A549 (cell line): ENCODE measurements around the gene CLDN6. TPM values are rescaled to one million over a fixed set of nuclear protein-coding genes. Genes with fewer than 3 reads are reported as not detected.
A peak's percentile ranks its signal among the peaks of the same experiment; 100 is the strongest.

Experiments
- ATAC-seq, 2 experiments: fragments of 200-7000 bp in 1 of 2; fragments of >200 bp in 1 of 2; cut with Nextera tagmentation in 1 of 2; cut with Tn5 transposase in 1 of 2; 3 replicates each; pipeline versions ENCODE4 v1.8.0 to v1.9.1; 2018 to 2020; ENCODE audit warnings: mild to moderate bottlenecking in 1 of 2, moderate library complexity in 1 of 2
- CTCF ChIA-PET: fragments of 300-600 bp; sonication (Branson Sonifier 250); formaldehyde crosslinking; extraction: SDS; loops from one replicate; lab custom pipeline; 2021; ENCODE audit warnings: antibody characterized with exemption, inconsistent platforms; lab: Yijun Ruan, JAX
- POLR2A ChIA-PET: fragments of 350-600 bp; formaldehyde crosslinking; extraction: SDS; loops from one replicate; lab custom pipeline; 2021; ENCODE audit warnings: antibody characterized with exemption, inconsistent platforms; lab: Yijun Ruan, JAX
- DNase-seq, 2 experiments: peaks; one replicate each; pipeline versions ENCODE4 v3.0.0 to v3.0.0-alpha.2; 2011 to 2016; ENCODE audit warnings: low read depth in 1 of 2, low spot score in 1 of 2
- FAIRE-seq: peaks from 2 replicates; lab custom pipeline; 2011; peaks lifted over from hg19 to GRCh38; lab: Jason Lieb, UNC
- H3K27ac ChIP-seq, 2 experiments: fragments of >200 bp; sonication (Bioruptor Twin); formaldehyde crosslinking; 3 replicates each; pipeline ENCODE4 v1.5.1; 2016 to 2017
- H3K4me1 ChIP-seq: fragments of >200 bp; sonication (Bioruptor Twin); formaldehyde crosslinking; 3 replicates; pipeline ENCODE4 v1.6.1; 2016
- H3K4me2 ChIP-seq: fragments of >200 bp; sonication (Bioruptor Twin); formaldehyde crosslinking; 3 replicates; pipeline ENCODE4 v1.6.1; 2016
- H3K4me3 ChIP-seq: fragments of >200 bp; sonication (Bioruptor Twin); formaldehyde crosslinking; 3 replicates; pipeline ENCODE4 v1.5.1; 2016
- H3K9me3 ChIP-seq: fragments of >200 bp; sonication (Bioruptor Twin); formaldehyde crosslinking; 3 replicates; pipeline ENCODE4 v1.6.1; 2016
- BHLHE40 ChIP-seq: IDR thresholded peaks from 2 replicates; pipeline ENCODE4 v1.6.1; 2012; ENCODE audit warnings: low read depth, low read length, inconsistent platforms
- CBX2 ChIP-seq: fragments of 200-600 bp; sonication (generic); IDR thresholded peaks from 2 replicates; pipeline ENCODE4 v1.6.1; 2016; ENCODE audit warnings: low read depth, mild to moderate bottlenecking, borderline replicate concordance
- CBX8 ChIP-seq: fragments of 200-600 bp; sonication (generic); IDR thresholded peaks from 2 replicates; pipeline ENCODE4 v1.6.1; 2016
- CEBPB ChIP-seq, 2 experiments: fragments of >200 bp in 1 of 2; sonication (Bioruptor Twin) in 1 of 2; formaldehyde crosslinking in 1 of 2; IDR thresholded peaks; 2 replicates each; pipeline ENCODE4 v1.6.1; 2012 to 2016
- CHD2 ChIP-seq: fragments of 150-350 bp; IDR thresholded peaks from 2 replicates; pipeline ENCODE4 v1.6.1; 2014; ENCODE audit warnings: low read length; ENCODE audit not compliant: partially characterized antibody
- E2F6 ChIP-seq: IDR thresholded peaks from 2 replicates; pipeline ENCODE4 v1.6.1; 2012; ENCODE audit warnings: low read depth, borderline replicate concordance
- EP300 ChIP-seq, 2 experiments: fragments of >200 bp; sonication (Bioruptor Twin); formaldehyde crosslinking; IDR thresholded peaks; 2 replicates in 1 of 2; 3 replicates in 1 of 2; pipeline ENCODE4 v1.6.1; 2016 to 2017
- FOSB ChIP-seq: fragments of 250-450 bp; sonication (Bioruptor Pico); IDR thresholded peaks from 2 replicates; pipeline ENCODE4 v1.5.0; 2020; ENCODE audit warnings: mild to moderate bottlenecking, moderate library complexity
- HDAC2 ChIP-seq: fragments of 200-600 bp; sonication (generic); IDR thresholded peaks from 2 replicates; pipeline ENCODE4 v1.6.1; 2016
- HOXA7 ChIP-seq: fragments of 250-450 bp; sonication (Bioruptor Pico); IDR thresholded peaks from 2 replicates; pipeline ENCODE4 v1.5.0; 2020; ENCODE audit warnings: mild to moderate bottlenecking, moderate library complexity
- HOXB13 ChIP-seq: fragments of 250-450 bp; sonication (Bioruptor Pico); IDR thresholded peaks from 2 replicates; pipeline ENCODE4 v1.5.0; 2020; ENCODE audit warnings: low read depth, mild to moderate bottlenecking, moderate library complexity
- HOXB5 ChIP-seq: fragments of 250-450 bp; sonication (Bioruptor Pico); IDR thresholded peaks from 2 replicates; pipeline ENCODE4 v1.5.0; 2020; ENCODE audit warnings: mild to moderate bottlenecking, moderate library complexity
- KDM1A ChIP-seq: fragments of 200-600 bp; sonication (generic); IDR thresholded peaks from 2 replicates; pipeline ENCODE4 v1.6.1; 2016; ENCODE audit warnings: low read depth, mild to moderate bottlenecking
- MAFK ChIP-seq: fragments of 450-650 bp; IDR thresholded peaks from 2 replicates; pipeline ENCODE4 v1.6.1; 2014; ENCODE audit not compliant: partially characterized antibody
- NFE2L2 ChIP-seq: fragments of 150-350 bp; conservative IDR thresholded peaks from 2 replicates; pipeline ENCODE4 v1.6.1; 2014; ENCODE audit warnings: low read length
- NPAS2 ChIP-seq: fragments of 250-450 bp; sonication (Bioruptor Pico); IDR thresholded peaks from 2 replicates; pipeline ENCODE4 v1.8.0; 2022; ENCODE audit warnings: mild to moderate bottlenecking, moderate library complexity, borderline replicate concordance
- NR3C1 ChIP-seq: fragments of >200 bp; sonication (Bioruptor Twin); formaldehyde crosslinking; IDR thresholded peaks from 3 replicates; pipeline ENCODE4 v1.6.1; 2017
- PHF8 ChIP-seq: fragments of 200-600 bp; sonication (generic); IDR thresholded peaks from 2 replicates; pipeline ENCODE4 v1.6.1; 2016; ENCODE audit warnings: low read depth, mild to moderate bottlenecking, antibody characterized with exemption, moderate library complexity, borderline replicate concordance
- POLR2A ChIP-seq: IDR thresholded peaks from 2 replicates; pipeline ENCODE4 v1.6.1; 2012; ENCODE audit warnings: mild to moderate bottlenecking, low read length
- RAD21 ChIP-seq, 2 experiments: fragments of >200 bp in 1 of 2; sonication (Bioruptor Twin) in 1 of 2; formaldehyde crosslinking in 1 of 2; IDR thresholded peaks in 1 of 2; conservative IDR thresholded peaks in 1 of 2; 2 replicates in 1 of 2; 3 replicates in 1 of 2; pipeline ENCODE4 v1.6.1; 2012 to 2018; ENCODE audit warnings: inconsistent platforms in 1 of 2
- RCOR1 ChIP-seq: fragments of 150-350 bp; IDR thresholded peaks from 2 replicates; pipeline ENCODE4 v1.6.1; 2014; ENCODE audit warnings: antibody characterized with exemption, low read length, low read depth
- RFX5 ChIP-seq: fragments of 450-650 bp; IDR thresholded peaks from 2 replicates; pipeline ENCODE4 v1.7.1; 2014; ENCODE audit warnings: antibody characterized with exemption, mild to moderate bottlenecking, moderate library complexity
- SMC3 ChIP-seq: fragments of >200 bp; sonication (Bioruptor Twin); formaldehyde crosslinking; IDR thresholded peaks from 3 replicates; pipeline ENCODE4 v1.6.1; 2018; ENCODE audit warnings: inconsistent platforms
- ZC3H11A ChIP-seq: fragments of 450-650 bp; IDR thresholded peaks from 2 replicates; pipeline ENCODE4 v1.6.1; 2014; ENCODE audit warnings: antibody characterized with exemption, mild to moderate bottlenecking
- ZFP36 ChIP-seq: fragments of 450-650 bp; IDR thresholded peaks from 2 replicates; pipeline ENCODE4 v1.6.1; 2014; ENCODE audit warnings: borderline replicate concordance; ENCODE audit not compliant: partially characterized antibody
- ZNF302 ChIP-seq: fragments of 250-450 bp; sonication (Bioruptor Pico); IDR thresholded peaks from 2 replicates; pipeline ENCODE4 v1.9.0; 2021; ENCODE audit warnings: inconsistent platforms, mild to moderate bottlenecking, moderate library complexity
- WGBS: methylation state at CpG from one replicate; pipeline ENCODE4 v1.1.6; 2017; ENCODE audit errors: missing lambda C conversion rate; 5-methylcytosine and 5-hydroxymethylcytosine counted together
- polyA plus RNA-seq, 4 experiments: library from polyadenylated mRNA; depleted of rRNA in 3 of 4; stranded (reverse); fragments of >200 nt; fragmentation: RNase III in 1 of 4; extraction: RNeasy Plus Mini Kit Qiagen cat#74134 plus additional on column Dnase treatment in 1 of 4; gene quantifications; 2 replicates in 3 of 4; 3 replicates in 1 of 4; pipeline ENCODE4 v1.2.3, GENCODE V29; 2011 to 2017

The CLDN6 gene
- polyA plus RNA-seq, 2 of the 4 experiments (the other 2 are of a cell fraction): 0.25 TPM; not detected in 1

GRCh38 chr16:3004781-3005284 is 13.2 kb downstream of the CLDN6 start:
- DNase-seq (peak in 1 of 2 experiments; percentile 36), ATAC-seq (peak in 1 of 2 experiments; percentile 5; a peak in 1 of 6 replicates), FAIRE-seq (no peak)
- no peaks in the 10 kb centered on the region for H3K9me3 ChIP-seq
- peak overlapping the region; percentile 76 to 87 for H3K27ac ChIP-seq
- 24% methylated on average over 15 of the region's 25 CpGs for WGBS
- ChIA-PET CTCF (interaction anchor here (1.2 to 14.8 kb wide), 4 partner anchors 10 to 25 kb away, joined by 3 to 214 read pairs (median 64); partner anchors contain the start of genes CLDN6, HCFC1R1, THOC6 and TNFRSF12A), POLR2A (interaction anchor here (1.7 to 9.6 kb wide), 2 partner anchors 17 to 24 kb away, joined by 7 to 107 read pairs; partner anchors contain the start of genes HCFC1R1, THOC6 and TNFRSF12A)
- H3K4me3 ChIP-seq: peak overlapping the region; percentile 65
- peaks cover 15% of the 10 kb centered on the region; the same call in 2 of the 3 replicates for H3K4me1 ChIP-seq
- H3K4me2 ChIP-seq: peak overlapping the region; percentile 100
- TF ChIP-seq BHLHE40 (no peak), ZNF302 (CRISPR knock-in tag) (no peak), POLR2A (no peak; the same call in 1 of the 2 replicates), CEBPB (IDR thresholded peaks at IDR 0.05) (no peak), MAFK (no peak), NFE2L2 (no peak), HDAC2 (no peak), E2F6 (no peak), HOXB13 (CRISPR knock-in tag) (no peak), NR3C1 (no peak), HOXB5 (CRISPR knock-in tag) (no peak), NPAS2 (no peak), ZFP36 (no peak), SMC3 (no peak), ZC3H11A (no peak), KDM1A (no peak), CHD2 (no peak), CBX2 (no peak), RFX5 (no peak)

- FAIRE-seq (no peak), ATAC-seq (peak in 1 of 2 experiments; percentile 69; a peak in 3 of 6 replicates), DNase-seq (no peak)
- Histone ChIP-seq H3K4me2 (peak overlapping the region; percentile 100), H3K27ac (peak overlapping the region; percentile 76 to 87; a peak in 5 of 6 replicates), H3K4me3 (peak overlapping the region; percentile 65), H3K4me1 (peaks cover 15% of the 10 kb centered on the region; the same call in 2 of the 3 replicates), H3K9me3 (no peaks in the 10 kb centered on the region)
- no peak for TF ChIP-seq FOSB (CRISPR knock-in tag)
- TF ChIP-seq CBX8: no peak
- TF ChIP-seq RAD21 (conservative IDR thresholded peaks at IDR 0.05 in 1 of 2, IDR thresholded peaks at IDR 0.05 in 1 of 2): no peak
- no peak for TF ChIP-seq HOXB5 (CRISPR knock-in tag)
- TF ChIP-seq HOXA7 (CRISPR knock-in tag): no peak
- no peak for TF ChIP-seq EP300 (IDR thresholded peaks at IDR 0.05)
- TF ChIP-seq PHF8: no peak
- no peak for TF ChIP-seq ZFP36
- no peak for TF ChIP-seq RCOR1
- ChIA-PET POLR2A (interaction anchor here (1.7 to 9.6 kb wide), 2 partner anchors 17 to 24 kb away, joined by 7 to 107 read pairs; partner anchors contain the start of genes HCFC1R1, THOC6 and TNFRSF12A), CTCF (interaction anchor here (0.6 to 14.8 kb wide), 21 partner anchors 8 to 1278 kb away, joined by 3 to 214 read pairs (median 4); partner anchors contain the start of genes CLDN6, HCFC1R1, THOC6 and TNFRSF12A)
- WGBS: 3% methylated on average over 7 of the region's 67 CpGs
Measured at GRCh38 chr16:3004319-3004718, 13.7 kb downstream of the CLDN6 start.
